ENCODE data around the gene THBS1.

DNA sequence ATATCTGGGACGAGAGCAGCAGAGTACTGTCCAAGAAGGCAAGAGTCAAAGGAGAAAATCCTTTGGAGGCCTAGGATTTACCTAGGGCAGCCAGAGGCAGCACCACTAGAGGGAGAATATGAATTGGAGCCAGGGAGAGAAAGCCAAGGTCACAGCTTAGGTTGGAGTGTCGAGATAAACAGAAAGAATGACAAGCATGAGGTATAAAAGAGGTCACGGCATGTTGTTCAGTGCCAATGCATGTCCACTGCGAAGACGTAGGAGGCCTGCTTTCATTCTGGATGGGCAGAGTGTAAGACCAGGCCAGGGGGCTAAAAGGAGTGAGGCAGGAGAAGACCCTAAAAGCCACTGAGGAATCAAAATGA lies 47.2 kb downstream of the THBS1 start:
- TF ChIP-seq, protein P1, sequence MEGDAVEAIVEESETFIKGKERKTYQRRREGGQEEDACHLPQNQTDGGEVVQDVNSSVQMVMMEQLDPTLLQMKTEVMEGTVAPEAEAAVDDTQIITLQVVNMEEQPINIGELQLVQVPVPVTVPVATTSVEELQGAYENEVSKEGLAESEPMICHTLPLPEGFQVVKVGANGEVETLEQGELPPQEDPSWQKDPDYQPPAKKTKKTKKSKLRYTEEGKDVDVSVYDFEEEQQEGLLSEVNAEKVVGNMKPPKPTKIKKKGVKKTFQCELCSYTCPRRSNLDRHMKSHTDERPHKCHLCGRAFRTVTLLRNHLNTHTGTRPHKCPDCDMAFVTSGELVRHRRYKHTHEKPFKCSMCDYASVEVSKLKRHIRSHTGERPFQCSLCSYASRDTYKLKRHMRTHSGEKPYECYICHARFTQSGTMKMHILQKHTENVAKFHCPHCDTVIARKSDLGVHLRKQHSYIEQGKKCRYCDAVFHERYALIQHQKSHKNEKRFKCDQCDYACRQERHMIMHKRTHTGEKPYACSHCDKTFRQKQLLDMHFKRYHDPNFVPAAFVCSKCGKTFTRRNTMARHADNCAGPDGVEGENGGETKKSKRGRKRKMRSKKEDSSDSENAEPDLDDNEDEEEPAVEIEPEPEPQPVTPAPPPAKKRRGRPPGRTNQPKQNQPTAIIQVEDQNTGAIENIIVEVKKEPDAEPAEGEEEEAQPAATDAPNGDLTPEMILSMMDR (IDR thresholded peaks at IDR 0.05; ENCODE audit: low read length): peak; percentile 6; the same call in 1 of the 2 replicates
- TF ChIP-seq EZH2 (optimal IDR thresholded peaks at IDR 0.05; ENCODE audit: low read depth, low read length) (no peak), EZH2phosphoT487 (IDR thresholded peaks at IDR 0.05; ENCODE audit: low read length) (no peak)

Data from MM.1S (cell line).